LNCAP (cell line): ENCODE measurements around the gene SGMS1.

ENCODE experiments used
- TF ChIP-seq, protein P1 (sequence below): fragments of 450-650 bp; IDR thresholded peaks from 2 replicates; pipeline ENCODE4 v1.5.1; 2017; ENCODE audit warnings: mild to moderate bottlenecking

Gene SGMS1

GRCh38 chr10:50545846-50546245, 77.9 kb downstream of the SGMS1 start:
- TF ChIP-seq, protein P1, sequence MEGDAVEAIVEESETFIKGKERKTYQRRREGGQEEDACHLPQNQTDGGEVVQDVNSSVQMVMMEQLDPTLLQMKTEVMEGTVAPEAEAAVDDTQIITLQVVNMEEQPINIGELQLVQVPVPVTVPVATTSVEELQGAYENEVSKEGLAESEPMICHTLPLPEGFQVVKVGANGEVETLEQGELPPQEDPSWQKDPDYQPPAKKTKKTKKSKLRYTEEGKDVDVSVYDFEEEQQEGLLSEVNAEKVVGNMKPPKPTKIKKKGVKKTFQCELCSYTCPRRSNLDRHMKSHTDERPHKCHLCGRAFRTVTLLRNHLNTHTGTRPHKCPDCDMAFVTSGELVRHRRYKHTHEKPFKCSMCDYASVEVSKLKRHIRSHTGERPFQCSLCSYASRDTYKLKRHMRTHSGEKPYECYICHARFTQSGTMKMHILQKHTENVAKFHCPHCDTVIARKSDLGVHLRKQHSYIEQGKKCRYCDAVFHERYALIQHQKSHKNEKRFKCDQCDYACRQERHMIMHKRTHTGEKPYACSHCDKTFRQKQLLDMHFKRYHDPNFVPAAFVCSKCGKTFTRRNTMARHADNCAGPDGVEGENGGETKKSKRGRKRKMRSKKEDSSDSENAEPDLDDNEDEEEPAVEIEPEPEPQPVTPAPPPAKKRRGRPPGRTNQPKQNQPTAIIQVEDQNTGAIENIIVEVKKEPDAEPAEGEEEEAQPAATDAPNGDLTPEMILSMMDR, result no peak

DNA sequence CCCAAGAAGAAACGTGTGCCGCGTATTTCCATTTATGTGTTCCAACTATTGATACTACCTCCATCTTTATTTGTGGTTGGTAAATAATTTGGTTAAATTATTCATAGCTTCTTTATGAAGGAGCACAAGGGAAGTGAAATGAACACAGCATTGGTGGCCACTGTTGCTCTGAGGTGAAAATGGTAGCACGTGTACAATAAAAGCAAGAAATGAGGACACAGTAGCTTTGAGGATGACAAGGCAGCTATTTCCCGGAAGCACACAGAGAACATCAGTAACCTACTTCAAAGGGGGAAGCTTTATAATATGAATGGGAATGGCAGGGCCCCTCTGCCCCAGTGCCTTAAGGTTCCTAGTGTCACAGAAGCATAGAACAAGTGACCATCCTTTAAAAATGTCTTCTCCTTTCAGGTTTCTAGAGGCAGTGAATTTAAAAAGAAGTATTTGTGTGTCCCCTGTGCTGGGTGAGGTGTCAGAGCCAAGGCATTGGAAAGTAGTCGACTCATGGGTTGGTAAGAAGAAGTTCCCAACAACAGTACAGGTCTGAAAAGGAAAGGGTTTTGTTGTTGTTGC, 78.8 kb downstream of the SGMS1 start:
- TF ChIP-seq, protein P1, result no peak

- TF ChIP-seq, protein P1, result no peak
Observed at GRCh38 chr10:50544095-50544856, 79.5 kb downstream of the SGMS1 start.

GRCh38 chr10:50542871-50543270, 80.9 kb downstream of the SGMS1 start:
- TF ChIP-seq, protein P1, result no peak

DNA sequence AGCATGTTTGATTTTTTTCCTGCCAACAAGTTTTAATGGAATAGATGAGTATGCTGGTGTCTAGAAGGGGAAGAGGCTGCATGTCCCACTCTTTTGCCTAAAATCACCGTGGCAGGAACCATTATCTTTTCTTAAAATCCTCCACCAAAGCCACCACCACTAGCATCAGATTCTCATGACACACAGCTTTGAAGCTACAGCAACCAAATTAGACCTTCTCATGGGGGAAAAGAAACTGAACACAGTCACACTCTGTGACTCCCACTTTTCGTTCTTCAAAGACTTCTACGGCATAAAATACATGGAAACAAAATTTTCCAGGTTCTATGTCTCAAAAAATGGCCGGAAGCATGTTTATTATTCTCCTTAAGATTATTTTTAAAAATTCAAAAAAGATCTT, 81.8 kb downstream of the SGMS1 start:
- TF ChIP-seq, protein P1, result no peak

- TF ChIP-seq, protein P1, result no peak
Observed at GRCh38 chr10:50541317-50541716, 82.4 kb downstream of the SGMS1 start.

DNA sequence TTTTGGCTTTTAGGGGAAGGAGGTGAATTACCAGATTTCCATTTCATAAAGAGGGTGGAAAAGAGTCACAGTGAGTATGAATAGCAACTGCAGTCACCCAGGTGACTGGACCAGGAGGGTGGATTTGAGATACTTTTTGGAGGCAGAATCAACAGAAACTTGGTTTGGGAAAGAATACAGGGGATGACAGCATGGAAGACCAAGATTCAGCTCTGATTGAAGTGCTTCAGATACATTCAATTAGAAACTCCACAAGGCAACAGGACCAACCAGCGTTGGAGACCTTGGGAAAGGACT, 83.0 kb downstream of the SGMS1 start:
- TF ChIP-seq, protein P1, result no peak
